NCI-H748 treated with DMSO at 0.1 percent for 48 hours (cell line): Measurements from ENCODE around the gene SPIRE1.

Experiments used
- DNase-seq: peaks from one replicate; lab custom pipeline; 2025; lab: John Stamatoyannopoulos, UW

The SPIRE1 gene

GRCh38 chr18:12443551-12443950 is 214.4 kb downstream of the SPIRE1 start:
- DNase-seq: no peak

- no peak for DNase-seq
Measured at GRCh38 chr18:12442946-12443345, 215.0 kb downstream of the SPIRE1 start.

GRCh38 chr18:12441475-12442034 is 216.4 kb downstream of the SPIRE1 start:
- DNase-seq: no peak

GRCh38 chr18:12438257-12438656 is 219.7 kb downstream of the SPIRE1 start:
- no peak for DNase-seq

GRCh38 chr18:12435867-12436266 is 222.0 kb downstream of the SPIRE1 start:
- no peak for DNase-seq

- no peak for DNase-seq
Measured at GRCh38 chr18:12434541-12434929, 223.4 kb downstream of the SPIRE1 start.

- DNase-seq: no peak
Measured at GRCh38 chr18:12433829-12434540, 223.9 kb downstream of the SPIRE1 start.

- DNase-seq: no peak
Measured at GRCh38 chr18:12432881-12433280, 225.0 kb downstream of the SPIRE1 start.

- DNase-seq: no peak
Measured at GRCh38 chr18:12432196-12432595, 225.7 kb downstream of the SPIRE1 start.

- DNase-seq: no peak
Measured at GRCh38 chr18:12431561-12431960, 226.3 kb downstream of the SPIRE1 start.

- DNase-seq: no peak
Measured at GRCh38 chr18:12430137-12430990, 227.5 kb downstream of the SPIRE1 start.

- no peak for DNase-seq
Measured at GRCh38 chr18:12429556-12429955, 228.4 kb downstream of the SPIRE1 start.

GRCh38 chr18:12428923-12429322 is 229.0 kb downstream of the SPIRE1 start:
- DNase-seq: no peak

- DNase-seq: no peak
Measured at GRCh38 chr18:12426924-12427323, 231.0 kb downstream of the SPIRE1 start.

GRCh38 chr18:12424252-12424651 is 233.7 kb downstream of the SPIRE1 start:
- no peak for DNase-seq

GRCh38 chr18:12423820-12424219 is 234.1 kb downstream of the SPIRE1 start:
- DNase-seq: no peak

GRCh38 chr18:12423393-12423792 is 234.5 kb downstream of the SPIRE1 start:
- no peak for DNase-seq

GRCh38 chr18:12422936-12423335 is 235.0 kb downstream of the SPIRE1 start:
- DNase-seq: peak; percentile 28

- no peak for DNase-seq
Measured at GRCh38 chr18:12421732-12422131, 236.2 kb downstream of the SPIRE1 start.

GRCh38 chr18:12420821-12421421 is 237.0 kb downstream of the SPIRE1 start:
- no peak for DNase-seq

- DNase-seq: no peak
Measured at GRCh38 chr18:12417687-12418086, 240.2 kb downstream of the SPIRE1 start.

- no peak for DNase-seq
Measured at GRCh38 chr18:12416098-12416729, 241.7 kb downstream of the SPIRE1 start.
